MM.1S (cell line): Measurements from ENCODE around the gene NELL1.

Source experiments
- EZH2 ChIP-seq: fragments of 300-600 bp; sonication (generic); optimal IDR thresholded peaks from 2 replicates; pipeline ENCODE3; 2017; ENCODE audit warnings: low read depth, mild to moderate bottlenecking, antibody characterized with exemption, low read length, mixed read lengths
- TF ChIP-seq, protein P1 (sequence below): fragments of 300-600 bp; sonication (generic); IDR thresholded peaks from 2 replicates; pipeline ENCODE4 v1.5.1; 2016; ENCODE audit warnings: antibody characterized with exemption, low read length, mixed read lengths

DNA sequence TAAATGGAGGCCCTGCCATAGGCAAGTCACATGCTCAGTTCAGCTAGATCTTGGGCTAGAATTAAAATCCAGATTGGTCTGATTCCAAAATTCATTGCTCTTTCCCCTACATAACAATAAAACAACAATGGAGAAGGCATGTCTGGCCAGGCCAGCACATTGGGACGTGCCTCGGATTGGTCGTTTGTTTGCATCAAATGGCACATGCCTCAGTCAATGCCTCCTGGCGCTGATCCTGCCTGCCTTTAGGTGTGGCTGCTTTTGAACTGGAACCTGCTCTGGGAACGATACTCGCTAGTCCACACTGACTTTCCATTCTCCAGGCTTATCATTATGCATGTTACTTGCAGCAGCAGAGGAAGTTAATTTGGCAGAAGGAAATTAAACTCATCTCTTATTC, 322.1 kb downstream of the NELL1 start:
- TF ChIP-seq, protein P1, sequence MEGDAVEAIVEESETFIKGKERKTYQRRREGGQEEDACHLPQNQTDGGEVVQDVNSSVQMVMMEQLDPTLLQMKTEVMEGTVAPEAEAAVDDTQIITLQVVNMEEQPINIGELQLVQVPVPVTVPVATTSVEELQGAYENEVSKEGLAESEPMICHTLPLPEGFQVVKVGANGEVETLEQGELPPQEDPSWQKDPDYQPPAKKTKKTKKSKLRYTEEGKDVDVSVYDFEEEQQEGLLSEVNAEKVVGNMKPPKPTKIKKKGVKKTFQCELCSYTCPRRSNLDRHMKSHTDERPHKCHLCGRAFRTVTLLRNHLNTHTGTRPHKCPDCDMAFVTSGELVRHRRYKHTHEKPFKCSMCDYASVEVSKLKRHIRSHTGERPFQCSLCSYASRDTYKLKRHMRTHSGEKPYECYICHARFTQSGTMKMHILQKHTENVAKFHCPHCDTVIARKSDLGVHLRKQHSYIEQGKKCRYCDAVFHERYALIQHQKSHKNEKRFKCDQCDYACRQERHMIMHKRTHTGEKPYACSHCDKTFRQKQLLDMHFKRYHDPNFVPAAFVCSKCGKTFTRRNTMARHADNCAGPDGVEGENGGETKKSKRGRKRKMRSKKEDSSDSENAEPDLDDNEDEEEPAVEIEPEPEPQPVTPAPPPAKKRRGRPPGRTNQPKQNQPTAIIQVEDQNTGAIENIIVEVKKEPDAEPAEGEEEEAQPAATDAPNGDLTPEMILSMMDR: no peak
- TF ChIP-seq EZH2: no peak
